Cortex of kidney (tissue), 1 donor: ENCODE data around the gene ZFP36L2.

Experiments
- DNase-seq: peaks from one replicate; lab custom pipeline; 2025; lab: John Stamatoyannopoulos, UW

Gene ZFP36L2

DNA sequence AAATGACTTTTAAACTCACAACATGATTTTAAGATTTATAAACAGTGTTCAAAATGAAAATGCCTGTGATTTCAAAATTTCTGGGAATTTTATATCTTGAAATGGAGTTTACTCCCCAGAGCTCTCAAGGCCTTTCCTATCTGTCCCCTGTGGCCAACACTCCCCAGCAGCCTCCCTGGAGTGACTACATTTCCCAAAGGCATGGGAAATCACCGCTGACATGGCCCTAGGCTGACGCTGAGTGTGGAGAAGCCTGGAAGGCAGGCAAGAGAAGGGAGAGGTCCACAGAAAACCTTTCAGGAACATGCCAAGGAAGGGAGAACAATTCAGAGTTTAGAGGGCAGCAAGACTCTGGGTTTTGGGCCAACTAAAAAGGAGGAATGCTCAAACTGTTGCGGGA, 20.2 kb upstream of the ZFP36L2 start:
- DNase-seq: no peak

GRCh38 chr2:43241558-43241957, 15.2 kb upstream of the ZFP36L2 start:
- DNase-seq: no peak

DNA sequence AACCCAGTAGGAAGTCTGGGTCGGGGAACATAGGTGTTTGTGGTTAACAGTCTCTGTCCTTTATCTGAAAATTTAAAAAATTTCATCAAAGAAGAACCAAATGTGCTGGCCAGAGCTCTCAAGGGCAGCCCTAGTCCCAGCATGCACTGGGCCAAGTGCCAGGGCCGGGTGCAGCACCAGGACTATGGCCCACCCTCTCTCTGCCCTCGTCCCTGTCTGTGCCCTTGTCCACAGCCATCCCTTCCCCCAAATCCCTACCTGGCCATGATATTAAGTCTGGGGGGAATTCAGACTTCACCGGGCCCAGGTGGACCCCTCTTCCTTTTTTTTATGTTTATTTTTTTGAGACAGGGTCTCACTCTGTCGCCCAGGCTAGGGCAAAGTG, 14.4 kb upstream of the ZFP36L2 start:
- DNase-seq: no peak

GRCh38 chr2:43239981-43240765, 13.8 kb upstream of the ZFP36L2 start:
- no peak for DNase-seq

- DNase-seq: no peak
Measured at GRCh38 chr2:43238813-43239212, 12.4 kb upstream of the ZFP36L2 start.

- DNase-seq: no peak
Measured at GRCh38 chr2:43238176-43238575, 11.8 kb upstream of the ZFP36L2 start.

DNA sequence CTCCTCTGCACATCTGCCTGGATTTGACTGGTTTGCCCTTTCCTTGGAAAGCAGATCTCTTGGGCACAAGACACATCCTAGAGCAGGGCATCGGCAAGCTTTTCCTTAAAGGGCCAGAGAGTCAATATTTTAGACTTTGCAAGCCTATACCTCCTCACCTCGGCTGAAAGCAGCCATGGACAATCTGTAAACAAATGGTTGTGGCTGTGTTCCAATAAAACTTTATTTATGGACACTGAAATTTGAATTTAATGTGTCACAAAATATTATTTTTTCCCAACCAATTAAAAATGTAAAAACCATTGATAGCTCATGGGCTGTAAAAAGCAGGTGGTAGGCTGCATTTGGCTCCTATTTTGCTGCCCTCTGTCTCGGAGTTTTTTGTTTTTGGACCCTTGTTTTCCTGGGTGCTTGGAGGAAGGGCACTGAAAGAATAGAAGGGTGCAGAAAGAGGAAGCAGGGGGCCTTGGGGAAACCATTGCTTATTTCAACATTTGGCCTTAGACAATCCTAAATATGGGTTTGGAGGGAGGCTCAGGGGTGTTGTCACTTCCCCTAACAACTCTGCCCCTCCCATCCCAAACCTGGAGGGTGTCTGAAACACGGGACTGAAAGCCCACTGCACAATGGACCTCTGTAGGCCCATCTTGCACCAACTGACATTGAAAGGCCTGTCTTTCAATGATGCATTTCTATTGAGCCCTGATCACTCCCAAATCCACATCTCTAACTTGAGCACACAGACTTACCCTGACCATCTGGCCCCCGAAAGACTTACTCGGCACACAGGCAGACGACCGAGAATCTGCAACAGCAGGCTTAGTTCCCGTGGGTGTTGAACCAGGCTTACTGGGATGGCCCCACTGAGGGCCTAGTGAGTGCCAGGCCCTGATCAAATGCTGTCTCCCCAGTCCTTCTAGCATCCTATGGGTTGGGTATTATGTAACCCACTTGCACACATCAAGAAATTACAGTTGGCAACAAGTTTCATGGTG, 7.1 kb upstream of the ZFP36L2 start:
- no peak for DNase-seq

DNA sequence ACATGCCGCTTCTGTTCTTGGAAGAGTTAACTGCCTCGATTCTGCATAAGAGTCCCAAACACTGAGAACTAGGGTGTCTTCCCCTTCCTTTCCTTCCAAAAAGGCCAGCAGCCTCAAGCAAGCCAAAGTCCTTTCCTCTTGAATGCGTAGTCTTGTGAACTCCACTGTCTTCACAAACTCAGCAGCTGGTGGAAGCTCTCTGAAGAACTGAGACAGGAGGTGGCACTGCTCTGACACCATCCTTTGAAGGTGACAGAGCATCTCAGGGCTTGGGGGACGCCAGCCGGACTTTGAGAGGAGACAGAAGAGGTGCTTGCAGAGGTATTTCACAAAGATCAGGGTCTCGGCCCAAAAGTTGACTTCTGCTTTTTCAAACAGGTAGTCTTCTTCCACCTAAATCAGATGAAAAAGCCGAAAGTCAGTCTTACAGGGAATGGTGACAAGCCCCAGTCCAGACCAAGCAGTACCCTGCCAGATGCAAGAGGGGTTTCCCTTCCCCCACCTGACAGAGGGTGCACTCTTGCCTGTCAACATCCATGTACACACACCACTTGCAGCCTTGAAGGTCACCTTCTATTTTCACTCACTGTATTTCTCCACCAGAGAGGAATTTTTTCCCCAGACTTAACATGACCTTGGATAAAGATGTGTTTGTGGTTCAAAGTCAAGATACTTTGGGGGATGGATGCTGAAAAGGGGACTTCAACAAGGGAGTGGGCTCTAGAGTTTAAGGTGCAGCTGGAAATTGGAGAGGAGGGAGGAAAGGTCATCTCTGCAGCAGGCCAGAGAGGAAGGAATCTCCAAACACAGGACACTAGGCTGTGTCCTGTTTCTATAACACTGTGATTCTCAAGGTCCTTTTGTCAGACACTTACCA, 4.8 kb upstream of the ZFP36L2 start:
- no peak for DNase-seq

DNA sequence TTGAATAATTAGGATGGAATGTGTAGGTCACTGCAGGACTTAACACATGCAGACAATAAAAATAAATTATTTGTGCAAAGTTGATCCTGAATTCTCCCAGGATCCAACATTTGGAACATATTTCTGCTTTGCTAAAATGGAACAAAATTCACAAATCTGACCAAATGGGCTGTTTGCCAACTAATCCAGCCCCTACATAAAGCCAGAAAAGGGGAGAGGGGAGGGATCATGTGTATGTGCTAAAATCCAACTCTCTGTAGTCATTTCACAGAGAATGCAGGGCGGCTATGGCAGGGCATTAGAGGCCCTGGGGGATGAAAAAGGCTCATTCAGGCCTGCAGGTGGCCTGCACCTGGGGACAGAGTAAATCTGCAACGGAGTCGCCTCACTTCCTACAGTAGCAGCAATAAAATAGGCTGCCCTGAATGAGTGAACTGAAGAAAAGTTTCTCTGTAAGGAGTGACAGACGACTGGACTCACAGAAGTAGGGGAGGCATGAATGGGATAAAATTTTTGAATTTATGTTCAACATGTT, 4.0 kb upstream of the ZFP36L2 start:
- DNase-seq: no peak

DNA sequence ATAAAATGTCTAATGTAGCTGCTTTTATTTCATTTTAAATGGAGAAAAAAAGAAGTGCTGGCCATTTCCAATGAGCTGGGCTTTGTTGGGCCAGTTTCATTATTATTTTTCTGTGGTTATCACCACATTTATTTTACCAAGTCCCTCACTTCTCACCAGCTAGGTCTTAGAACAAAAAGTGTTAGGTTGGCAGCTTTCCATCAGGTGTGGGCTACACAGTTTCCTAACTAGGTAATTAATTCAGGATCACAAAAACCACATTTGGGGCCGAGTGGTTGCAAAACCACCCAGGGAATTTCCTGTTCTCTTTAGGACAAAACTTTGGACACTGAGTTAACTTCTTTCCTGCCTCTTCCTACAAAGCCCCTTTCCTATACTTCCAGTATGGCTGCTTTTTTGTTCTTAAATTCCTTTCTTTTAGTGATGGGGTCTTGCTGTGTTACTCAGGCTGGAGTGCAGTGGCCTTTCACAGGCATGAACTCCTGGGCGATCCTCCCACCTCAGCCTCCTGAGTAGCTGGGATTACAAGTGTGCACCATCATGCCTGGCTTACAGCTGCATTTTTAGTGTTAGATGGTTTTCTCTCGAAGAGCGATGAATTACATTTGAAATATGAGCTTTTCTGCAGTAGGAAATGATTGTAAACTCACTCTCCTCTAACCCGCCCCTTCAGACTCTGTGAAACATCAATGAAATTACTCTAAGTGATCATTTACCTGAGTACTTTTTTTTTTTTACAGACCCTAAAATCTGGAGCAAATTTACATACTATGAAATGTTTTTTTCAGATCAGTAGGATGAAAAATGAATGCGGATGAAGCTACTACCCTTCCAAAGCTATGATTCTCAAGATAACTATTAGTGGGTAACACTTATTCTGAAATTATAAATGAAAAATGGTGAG, 2.6 kb upstream of the ZFP36L2 start:
- no peak for DNase-seq

- DNase-seq: no peak
Measured at GRCh38 chr2:43228321-43228751, 1.9 kb upstream of the ZFP36L2 start.

DNA sequence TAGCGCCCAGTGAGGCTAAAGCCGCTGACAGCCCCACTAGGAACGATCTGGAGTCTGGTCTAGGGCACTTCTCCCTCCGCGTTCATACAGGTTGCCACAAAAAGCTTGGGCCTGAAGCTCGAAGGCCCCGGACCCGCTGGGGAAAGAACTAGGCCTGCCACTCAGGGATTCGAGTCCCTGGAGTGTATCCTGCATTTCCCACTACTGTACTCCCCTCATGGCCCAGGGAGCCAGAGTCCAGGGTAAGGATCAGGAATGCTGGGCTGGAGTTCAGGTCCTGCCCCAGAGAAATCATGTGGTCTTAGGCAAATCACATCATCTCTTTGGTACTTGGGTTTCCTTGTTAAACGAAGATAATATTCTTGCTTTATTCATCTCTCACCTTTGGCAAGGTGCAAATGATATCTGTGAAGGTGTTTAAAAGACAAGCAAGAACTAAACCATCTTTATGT, 1.4 kb upstream of the ZFP36L2 start:
- no peak for DNase-seq

- DNase-seq: peak; percentile 66
Measured at GRCh38 chr2:43226955-43227829, 786 bp upstream of the ZFP36L2 start.

DNA sequence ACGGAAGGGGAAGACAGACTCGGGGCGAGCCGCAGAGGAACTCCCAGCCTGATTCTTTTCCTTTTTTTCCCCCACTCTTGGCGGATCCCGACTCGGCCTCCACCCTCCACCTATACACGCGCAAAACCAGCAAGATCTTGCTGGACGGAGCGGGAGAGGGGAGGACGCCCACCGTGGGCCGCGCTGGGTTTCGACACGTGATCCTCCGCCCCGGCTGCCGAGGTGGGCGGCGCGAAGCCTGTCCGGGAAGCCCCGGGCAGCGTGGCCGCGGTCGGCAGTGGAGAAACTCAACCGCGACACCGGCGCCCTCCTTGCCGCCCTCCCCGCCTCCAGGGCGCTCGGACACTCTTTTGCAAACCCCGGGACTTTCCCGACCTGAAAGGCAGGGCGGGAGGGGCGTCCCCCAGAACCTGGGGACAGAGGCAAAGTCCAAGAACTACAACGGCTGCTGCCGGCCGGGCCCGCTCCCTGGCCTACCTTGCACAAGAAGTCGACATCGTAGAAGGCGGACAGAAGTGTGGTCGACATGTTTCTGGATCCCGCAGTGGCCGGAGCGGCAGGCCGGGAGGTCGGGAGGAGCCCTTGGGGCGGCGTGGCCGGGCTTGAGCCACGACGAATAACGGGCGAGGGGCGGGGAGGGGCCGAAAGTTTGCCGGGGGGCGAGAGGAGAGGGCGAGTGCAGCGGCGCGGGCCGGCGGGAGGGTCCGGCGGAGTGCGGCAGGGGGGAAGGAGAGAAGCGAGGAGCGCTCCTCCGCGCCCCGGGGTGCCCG, 433 bp downstream of the ZFP36L2 start:
- no peak for DNase-seq

- no peak for DNase-seq
Measured at GRCh38 chr2:43225093-43225787, 1.2 kb downstream of the ZFP36L2 start.

DNA sequence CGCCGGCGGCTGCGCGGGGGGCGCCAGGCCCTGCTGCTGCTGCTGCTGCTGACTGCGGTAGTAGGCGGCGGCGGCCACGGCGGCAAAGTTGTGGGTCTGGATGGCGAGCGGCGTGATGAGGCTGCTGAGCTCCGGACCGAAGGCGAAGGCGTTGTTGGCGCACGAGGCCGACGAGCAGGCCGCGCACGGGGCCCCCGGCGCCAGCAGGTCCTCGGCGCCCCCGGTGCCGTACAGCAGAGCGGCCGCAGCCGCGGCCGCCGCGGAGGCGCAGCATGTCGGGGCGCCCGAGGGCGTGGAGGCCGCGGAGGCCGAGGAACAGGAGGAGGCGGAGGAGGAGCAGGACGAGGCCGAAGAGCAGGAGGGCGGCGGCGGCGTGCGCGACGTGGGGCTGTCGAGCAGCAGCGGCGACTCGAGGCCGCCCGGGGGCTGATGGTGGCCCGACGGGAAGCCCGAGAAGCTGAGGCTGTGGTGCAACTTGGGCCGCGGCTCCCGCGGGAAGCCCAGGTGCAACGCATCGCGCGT, 1.8 kb downstream of the ZFP36L2 start:
- no peak for DNase-seq

- no peak for DNase-seq
Measured at GRCh38 chr2:43224131-43224570, 2.3 kb downstream of the ZFP36L2 start.

DNA sequence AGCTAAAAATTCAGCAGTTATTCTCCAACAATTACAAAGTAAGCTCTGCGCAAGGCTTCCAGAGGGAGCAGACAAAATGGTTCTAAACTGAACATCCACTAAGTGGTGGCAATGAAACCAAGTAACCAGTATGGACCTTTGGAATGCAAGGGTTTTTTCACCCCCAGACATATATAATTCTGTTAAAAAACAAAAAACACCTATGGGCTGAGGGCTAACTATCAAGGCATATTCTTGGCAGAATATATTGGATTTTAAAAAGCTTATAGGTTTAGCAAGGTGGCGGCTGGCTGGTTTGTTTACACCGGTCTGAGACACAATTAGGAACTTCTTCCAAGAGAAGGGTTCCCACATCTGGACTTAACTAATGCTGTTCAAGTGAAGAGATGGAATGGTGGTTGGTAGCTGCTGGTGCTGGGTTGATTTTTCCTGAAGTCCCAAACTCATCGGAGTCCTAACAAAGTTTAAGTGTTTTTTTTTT, 2.8 kb downstream of the ZFP36L2 start:
- no peak for DNase-seq
